Measurements from ENCODE around the gene HCFC1R1.
A peak's percentile ranks its signal among the peaks of the same experiment; 100 is the strongest.

Gene HCFC1R1

DNA sequence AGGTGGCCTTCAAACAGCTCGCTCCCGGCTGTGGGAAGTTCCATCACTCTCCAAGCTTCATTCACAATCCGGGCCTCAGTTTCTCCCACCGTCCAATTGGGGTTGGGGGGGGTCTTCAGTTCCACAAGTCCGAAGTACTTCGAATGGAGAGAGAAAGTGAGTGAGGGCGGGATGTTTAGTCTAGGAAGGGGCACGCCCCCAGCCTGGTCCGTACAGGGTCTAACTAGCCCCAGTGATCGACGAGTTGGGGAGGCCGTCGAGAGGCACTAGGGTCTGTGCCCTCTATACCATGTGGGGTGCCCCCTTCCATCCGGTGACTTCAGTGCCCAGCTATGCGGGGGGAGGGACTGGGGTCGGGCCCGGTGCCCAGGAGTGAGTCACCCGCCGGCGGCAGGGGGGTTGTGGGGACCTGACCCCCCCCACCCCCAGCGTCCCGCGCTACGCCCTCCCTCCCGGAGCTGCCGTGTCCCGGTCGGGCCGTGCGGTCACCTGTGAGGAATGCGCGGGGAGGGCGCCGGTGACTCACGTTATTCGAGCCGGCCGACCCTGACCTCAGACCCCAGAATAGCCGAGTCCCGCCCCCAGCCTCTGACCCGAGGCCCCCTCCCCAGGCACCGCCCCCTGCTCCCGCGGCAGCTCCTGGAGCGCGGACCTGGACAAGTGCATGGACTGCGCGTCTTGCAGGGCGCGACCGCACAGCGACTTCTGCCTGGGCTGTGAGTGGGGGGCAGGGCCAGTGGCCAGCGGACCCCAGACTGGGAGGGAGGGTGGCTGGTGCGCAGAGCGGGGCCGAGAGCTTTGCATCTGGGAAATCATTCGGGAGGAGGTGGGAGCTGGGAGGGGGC lies 2.9 kb downstream of the HCFC1R1 start:
- H3K27me3 ChIP-seq (ENCODE audit: insufficient read depth, low read length): peaks cover 4% of the 10 kb centered on the region; the same call in 1 of the 2 replicates
- no peak for TF ChIP-seq CTCF (IDR thresholded peaks at IDR 0.05; ENCODE audit: low read length)
- TF ChIP-seq EZH2 (IDR thresholded peaks at IDR 0.05; ENCODE audit: borderline replicate concordance, low read length): no peak
- H3K9me3 ChIP-seq (ENCODE audit: low read length): no peaks in the 10 kb centered on the region
- H3K4me3 ChIP-seq (ENCODE audit: low read depth, low read length, poor library complexity, severe bottlenecking): peak overlapping the region; percentile 67
- H2AFZ ChIP-seq (ENCODE audit: low read length): no peak overlapping the region
- no peak overlapping the region for H3K27ac ChIP-seq (ENCODE audit: low read depth, low read length, poor library complexity, severe bottlenecking)
- no peaks in the 10 kb centered on the region for H4K20me1 ChIP-seq (ENCODE audit: insufficient read depth, low read length)
- H3F3A ChIP-seq (ENCODE audit: insufficient read depth, low read length): no peaks in the 10 kb centered on the region
- H3K36me3 ChIP-seq (ENCODE audit: insufficient read depth, low read length): no peaks in the 10 kb centered on the region
- H3K9me2 ChIP-seq (ENCODE audit: low read depth, low read length): no peaks in the 10 kb centered on the region
- H3K9ac ChIP-seq (ENCODE audit: low read length): peak overlapping the region; percentile 60
- H3K4me1 ChIP-seq (ENCODE audit: insufficient read depth, low read length, severe bottlenecking): peaks cover 44% of the 10 kb centered on the region
- no peaks in the 10 kb centered on the region for H3K79me2 ChIP-seq (ENCODE audit: insufficient read depth, low read length)
- peak overlapping the region; percentile 97 for H3K4me2 ChIP-seq (ENCODE audit: low read length)

DNA sequence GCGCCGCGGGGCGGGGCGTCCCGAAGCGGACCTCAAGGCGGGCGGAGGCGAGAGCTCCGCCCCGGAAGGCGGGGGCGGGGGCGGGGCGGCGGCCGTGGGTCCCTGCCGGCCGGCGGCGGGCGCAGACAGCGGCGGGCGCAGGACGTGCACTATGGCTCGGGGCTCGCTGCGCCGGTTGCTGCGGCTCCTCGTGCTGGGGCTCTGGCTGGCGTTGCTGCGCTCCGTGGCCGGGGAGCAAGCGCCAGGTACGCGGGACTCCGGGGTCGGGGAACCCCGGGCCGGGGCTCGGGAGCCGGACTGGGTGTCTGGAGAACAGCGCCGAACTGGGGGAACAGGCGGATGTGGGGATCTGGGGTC lies 3.5 kb downstream of the HCFC1R1 start, which contains the start of gene TNFRSF12A:
Gene TNFRSF12A (plus strand): TSS at position 122 of the 357 bp plus-strand sequence. CDS start 30 bp downstream, at position 152.
- H3K36me3 ChIP-seq (ENCODE audit: insufficient read depth, low read length): no peaks in the 10 kb centered on the region
- no peaks in the 10 kb centered on the region for H3K9me3 ChIP-seq (ENCODE audit: low read length)
- no peaks in the 10 kb centered on the region for H4K20me1 ChIP-seq (ENCODE audit: insufficient read depth, low read length)
- no peaks in the 10 kb centered on the region for H3K9me2 ChIP-seq (ENCODE audit: low read depth, low read length)
- no peaks in the 10 kb centered on the region for H3F3A ChIP-seq (ENCODE audit: insufficient read depth, low read length)
- H3K27ac ChIP-seq (ENCODE audit: low read depth, low read length, poor library complexity, severe bottlenecking): no peak within 1 kb of the TSS
- peak within 1 kb of the TSS; percentile 67 for H3K4me3 ChIP-seq (ENCODE audit: low read depth, low read length, poor library complexity, severe bottlenecking)
- TF ChIP-seq CTCF (IDR thresholded peaks at IDR 0.05; ENCODE audit: low read length) (no peak), EZH2 (IDR thresholded peaks at IDR 0.05; ENCODE audit: borderline replicate concordance, low read length) (no peak)
- peak within 1 kb of the TSS; percentile 60 for H3K9ac ChIP-seq (ENCODE audit: low read length)
- peak within 1 kb of the TSS; percentile 97 for H3K4me2 ChIP-seq (ENCODE audit: low read length)
- H2AFZ ChIP-seq (ENCODE audit: low read length): no peak within 1 kb of the TSS
- H3K79me2 ChIP-seq (ENCODE audit: insufficient read depth, low read length): no peaks in the 10 kb centered on the region
- peaks cover 4% of the 10 kb centered on the region; the same call in 1 of the 2 replicates for H3K27me3 ChIP-seq (ENCODE audit: insufficient read depth, low read length)
- peaks cover 44% of the 10 kb centered on the region for H3K4me1 ChIP-seq (ENCODE audit: insufficient read depth, low read length, severe bottlenecking)

GRCh38 chr16:3019594-3020246 lies 4.0 kb downstream of the HCFC1R1 start:
- Histone ChIP-seq H4K20me1 (ENCODE audit: insufficient read depth, low read length) (no peaks in the 10 kb centered on the region), H3K27ac (ENCODE audit: low read depth, low read length, poor library complexity, severe bottlenecking) (no peak overlapping the region), H3K79me2 (ENCODE audit: insufficient read depth, low read length) (no peaks in the 10 kb centered on the region), H3K9me2 (ENCODE audit: low read depth, low read length) (no peaks in the 10 kb centered on the region), H3K9me3 (ENCODE audit: low read length) (no peaks in the 10 kb centered on the region), H3F3A (ENCODE audit: insufficient read depth, low read length) (no peaks in the 10 kb centered on the region), H2AFZ (ENCODE audit: low read length) (no peak overlapping the region), H3K4me3 (ENCODE audit: low read depth, low read length, poor library complexity, severe bottlenecking) (peak overlapping the region; percentile 67), H3K36me3 (ENCODE audit: insufficient read depth, low read length) (no peaks in the 10 kb centered on the region), H3K27me3 (ENCODE audit: insufficient read depth, low read length) (peaks cover 4% of the 10 kb centered on the region; the same call in 1 of the 2 replicates), H3K9ac (ENCODE audit: low read length) (peak overlapping the region; percentile 37; the same call in 1 of the 2 replicates), H3K4me1 (ENCODE audit: insufficient read depth, low read length, severe bottlenecking) (peaks cover 44% of the 10 kb centered on the region), H3K4me2 (ENCODE audit: low read length) (peak overlapping the region; percentile 97)
- TF ChIP-seq EZH2 (IDR thresholded peaks at IDR 0.05; ENCODE audit: borderline replicate concordance, low read length) (no peak), CTCF (IDR thresholded peaks at IDR 0.05; ENCODE audit: low read length) (no peak)

Measured in OCI-LY1 (cell line).